ENCODE measurements around the gene MAGI1.
A peak's percentile ranks its signal among the peaks of the same experiment; 100 is the strongest.

Gene MAGI1

DNA sequence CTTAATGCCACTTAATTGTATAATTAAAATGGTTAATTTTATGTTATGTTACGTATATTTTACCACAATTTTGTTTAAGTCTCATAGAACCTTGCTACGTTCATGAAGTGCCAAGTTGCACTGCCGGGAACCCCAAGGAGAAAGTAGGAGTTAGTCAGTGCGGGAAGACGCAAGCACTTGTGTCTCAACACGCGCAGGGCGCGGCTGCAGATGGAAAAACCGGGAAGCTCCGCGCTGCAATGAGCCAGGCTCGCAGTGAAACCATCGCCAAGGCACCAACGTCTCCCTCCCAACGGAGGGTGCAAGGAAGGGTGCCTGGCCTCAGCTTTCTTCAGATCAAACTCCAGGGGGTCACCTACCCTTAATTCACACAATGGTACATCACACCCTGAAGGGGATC is 21.6 kb downstream of the MAGI1 start:
- intact Hi-C loops (cut with DNase I), result no loop called here
- DNase-seq, result peak in 1 of 10 donors; percentile 74

- intact Hi-C loops (cut with DNase I), result no loop called here
- no peak for DNase-seq
These were observed 22.9 kb downstream of the MAGI1 start for GRCh38 chr3:66015841-66016240.

GRCh38 chr3:66014651-66015050 is 24.1 kb downstream of the MAGI1 start:
- intact Hi-C loops (cut with DNase I), result no loop called here
- no peak for DNase-seq

DNA sequence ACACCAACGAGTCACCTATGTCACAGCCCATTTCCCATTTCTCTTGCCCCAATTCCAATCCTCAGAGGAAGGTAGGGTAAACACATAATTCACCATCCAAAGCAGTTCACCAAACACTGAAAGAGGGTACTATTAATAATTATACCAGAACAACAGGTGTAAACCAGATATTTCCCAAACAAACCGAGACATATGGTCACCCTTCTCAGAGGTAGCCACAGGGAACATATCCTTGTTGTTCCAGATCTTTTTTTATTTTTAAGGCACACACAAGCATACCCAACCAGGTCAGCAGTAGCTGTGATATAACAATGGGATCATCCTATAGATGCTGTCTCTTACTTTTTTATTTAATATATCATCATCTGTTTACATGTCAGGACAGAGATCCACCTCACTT is 24.7 kb downstream of the MAGI1 start:
- intact Hi-C loops (cut with DNase I), result no loop called here
- DNase-seq, result no peak

- intact Hi-C loops (cut with DNase I), result no loop called here
- DNase-seq, result no peak
These were observed 26.0 kb downstream of the MAGI1 start for GRCh38 chr3:66012711-66013110.

- intact Hi-C loops (cut with DNase I), result no loop called here
- DNase-seq, result no peak
These were observed 27.7 kb downstream of the MAGI1 start for GRCh38 chr3:66010739-66011655.

DNA sequence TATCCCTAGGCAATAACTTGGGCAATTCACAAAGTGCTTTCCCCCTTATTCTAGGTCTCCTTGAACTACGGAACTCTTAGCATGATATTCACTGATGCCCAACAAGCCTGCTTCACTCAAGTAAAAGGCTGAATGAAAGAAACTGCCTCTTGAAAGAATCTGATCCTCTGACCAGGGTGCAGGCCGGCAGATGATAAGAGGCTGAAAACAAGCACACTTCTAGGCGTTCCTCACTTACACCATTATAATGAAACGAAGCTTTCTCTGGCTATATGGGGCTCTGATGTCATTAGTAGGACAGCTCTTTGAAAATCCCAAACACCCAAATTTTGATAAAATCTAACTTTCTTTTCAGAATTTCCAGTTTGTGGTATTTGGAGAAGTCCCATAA is 28.4 kb downstream of the MAGI1 start:
- DNase-seq, result no peak
- intact Hi-C loops (cut with DNase I), result no loop called here

- intact Hi-C loops (cut with DNase I), result no loop called here
- DNase-seq, result peak in 4 of 10 donors; percentile 13 to 83 (median 48)
These were observed 34.5 kb downstream of the MAGI1 start for GRCh38 chr3:66004244-66004643.

DNA sequence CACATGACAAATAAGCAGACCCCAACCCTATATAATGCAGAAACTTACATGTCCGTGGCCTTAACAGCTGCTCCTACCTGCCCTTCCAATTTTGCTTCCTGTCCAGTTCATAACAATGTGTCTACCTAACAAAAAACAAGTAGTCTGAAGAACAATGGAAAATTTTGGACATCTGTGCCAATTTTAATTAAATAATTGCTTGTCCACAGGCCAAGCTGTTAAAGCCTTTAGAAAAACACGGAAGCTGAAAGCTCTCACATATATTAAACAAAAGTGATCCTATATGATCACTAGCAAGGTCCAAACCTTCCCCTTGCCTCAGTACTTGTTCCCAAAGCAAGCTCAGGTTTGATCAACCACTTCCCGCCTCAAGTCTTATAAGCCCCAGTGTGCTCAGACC is 37.1 kb downstream of the MAGI1 start:
- no peak for DNase-seq
- intact Hi-C loops (cut with DNase I), result no loop called here

- no peak for DNase-seq
- intact Hi-C loops (cut with DNase I), result no loop called here
These were observed 38.2 kb downstream of the MAGI1 start for GRCh38 chr3:66000506-66000905.

DNA sequence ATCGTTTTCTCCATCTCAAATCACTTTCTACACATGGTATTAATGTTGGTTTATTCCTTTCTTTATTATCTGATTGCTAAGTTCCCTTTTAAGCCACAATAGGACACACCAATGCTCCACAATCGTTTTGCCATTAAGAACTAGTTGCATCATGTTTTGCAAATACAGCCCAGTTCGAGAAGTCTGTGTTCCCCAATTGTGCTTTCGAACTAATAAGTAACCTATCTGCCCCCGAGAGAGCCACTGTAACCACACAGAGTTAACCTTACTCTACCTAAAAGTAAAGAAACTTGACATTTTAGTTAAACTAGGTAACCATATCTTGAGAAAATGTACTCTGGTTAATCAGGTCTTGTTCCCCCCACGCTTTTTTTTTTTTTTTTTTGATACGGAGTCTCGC is 39.1 kb downstream of the MAGI1 start:
- DNase-seq, result no peak
- intact Hi-C loops (cut with DNase I), result no loop called here

- DNase-seq, result no peak
- intact Hi-C loops (cut with DNase I), result no loop called here
These were observed 42.1 kb downstream of the MAGI1 start for GRCh38 chr3:65996589-65996988.

DNA sequence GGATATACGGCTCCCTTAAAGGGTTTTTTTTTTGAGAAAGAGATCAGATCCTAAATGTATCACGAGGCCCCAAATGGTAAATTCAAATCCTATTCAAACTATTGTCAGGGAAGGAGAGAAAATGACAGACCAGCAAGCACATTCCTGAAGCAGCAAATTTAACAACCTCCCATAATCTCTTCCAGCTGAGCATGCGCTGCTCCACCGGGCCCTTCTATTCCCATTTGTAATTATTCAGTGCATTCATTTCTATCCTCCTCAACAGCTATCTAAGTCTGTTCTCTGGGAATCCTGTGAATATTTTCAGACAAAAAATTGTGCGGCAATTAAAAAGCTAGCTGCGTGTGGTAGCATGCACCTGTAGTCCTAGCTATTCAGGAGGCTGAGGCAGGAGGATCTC is 43.2 kb downstream of the MAGI1 start:
- DNase-seq, result no peak
- intact Hi-C loops (cut with DNase I), result no loop called here

DNA sequence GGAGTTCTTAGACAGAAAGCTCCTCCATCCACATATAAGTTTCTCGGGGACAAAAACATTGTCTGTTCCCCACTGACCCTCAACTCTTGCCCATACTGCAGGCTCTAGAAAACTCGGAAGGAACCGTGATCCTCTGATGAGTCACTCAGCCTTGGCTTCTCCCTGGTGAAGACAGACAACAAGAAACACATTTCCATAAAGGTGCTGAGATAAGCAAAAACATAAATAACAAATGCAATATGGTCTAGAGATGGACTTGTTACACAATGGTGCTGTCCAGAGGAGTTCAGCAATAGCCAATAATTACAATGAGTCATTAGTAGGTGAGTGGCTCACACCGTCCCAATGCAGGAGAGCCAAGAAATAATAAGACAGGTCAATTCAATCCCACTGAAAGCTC is 43.7 kb downstream of the MAGI1 start:
- intact Hi-C loops (cut with DNase I), result no loop called here
- DNase-seq, result no peak

- no peak for DNase-seq
- intact Hi-C loops (cut with DNase I), result no loop called here
These were observed 45.4 kb downstream of the MAGI1 start for GRCh38 chr3:65993134-65993900.

GRCh38 chr3:65992106-65992505 is 46.6 kb downstream of the MAGI1 start:
- intact Hi-C loops (cut with DNase I), result no loop called here
- no peak for DNase-seq

DNA sequence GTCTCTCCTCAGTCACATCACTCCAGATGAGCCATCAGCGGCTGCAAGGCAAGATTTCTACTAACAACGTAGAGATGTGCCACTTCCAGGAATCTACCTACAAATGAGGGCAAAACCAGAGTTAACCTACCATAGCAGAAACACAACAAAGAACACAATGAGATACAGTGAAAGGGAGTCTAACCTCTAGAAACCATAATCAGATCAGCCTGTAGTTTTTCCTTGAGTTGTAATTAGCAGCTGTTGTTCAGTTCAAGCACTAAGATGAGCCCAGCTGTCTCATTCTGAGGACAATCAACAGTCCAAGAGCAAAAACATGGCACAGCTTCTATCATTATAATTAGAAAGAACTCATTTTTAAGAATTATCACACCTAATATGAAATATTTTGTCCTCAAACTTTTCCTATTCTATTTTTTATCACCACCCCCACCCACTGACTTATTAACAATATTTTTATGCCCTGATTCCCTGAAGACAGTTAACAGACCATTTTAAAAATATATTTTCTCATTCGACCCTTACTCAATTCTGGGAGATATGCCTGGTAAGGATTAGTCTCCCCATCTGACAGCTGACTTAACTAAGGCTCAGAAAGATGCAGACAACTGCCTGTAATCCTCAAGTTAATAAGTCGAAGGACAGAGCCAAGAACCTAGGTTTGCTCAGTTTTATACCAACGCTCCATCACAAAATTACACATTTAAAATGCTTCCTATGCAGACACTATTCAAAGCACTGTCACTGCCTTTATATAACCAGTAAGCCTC is 50.1 kb downstream of the MAGI1 start:
- intact Hi-C loops (cut with DNase I), result no loop called here
- no peak for DNase-seq

GRCh38 chr3:65986285-65986684 is 52.4 kb downstream of the MAGI1 start:
- no peak for DNase-seq
- intact Hi-C loops (cut with DNase I), result no loop called here

DNA sequence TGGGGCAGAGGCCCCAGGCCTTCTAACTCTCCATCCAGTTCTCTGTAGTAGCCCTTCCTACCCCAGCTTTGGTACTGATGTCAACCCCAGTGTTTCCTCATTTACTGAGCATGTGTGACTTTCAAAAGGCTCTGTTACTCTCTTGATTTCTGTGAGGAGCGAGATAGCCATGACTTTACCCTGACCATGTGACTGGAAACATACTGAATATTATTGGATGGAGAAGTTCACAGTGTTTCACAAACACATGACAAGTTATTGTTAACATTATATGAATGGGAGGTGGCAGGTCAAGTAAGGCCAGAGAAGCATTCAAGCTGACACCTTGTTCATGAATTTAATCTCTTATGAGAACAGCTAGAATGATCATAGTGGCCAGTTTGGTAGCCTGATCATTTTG is 53.7 kb downstream of the MAGI1 start:
- no peak for DNase-seq
- intact Hi-C loops (cut with DNase I), result no loop called here

- DNase-seq, result no peak
- intact Hi-C loops (cut with DNase I), result no loop called here
These were observed 55.6 kb downstream of the MAGI1 start for GRCh38 chr3:65983100-65983499.

- DNase-seq, result no peak
- intact Hi-C loops (cut with DNase I), result no loop called here
These were observed 59.0 kb downstream of the MAGI1 start for GRCh38 chr3:65979731-65980130.

Measured in posterior cingulate gyrus (tissue), 11 donors.